Thymus (tissue), 11 donors: ENCODE results near the gene PARM1. TPM values are rescaled to one million over a fixed set of nuclear protein-coding genes. Genes with fewer than 3 reads are reported as not detected.

Source experiments
- DNase-seq, 9 donors: peaks; one replicate each; pipeline ENCODE4 v3.0.0-alpha.2; 2013; ENCODE audit warnings: low spot score in 9 of 9, low read depth in 6 of 9, missing footprints in 1 of 9
- H3K27ac ChIP-seq, 2 donors: one replicate each; pipeline ENCODE4 v1.5.1; 2013; ENCODE audit warnings: control low read depth in 1 of 2, low read depth in 1 of 2, low read length in 1 of 2, mild to moderate bottlenecking in 1 of 2, moderate library complexity in 1 of 2
- H3K27me3 ChIP-seq, 2 donors: one replicate each; pipeline ENCODE4 v1.5.1; 2013; ENCODE audit warnings: low read length in 1 of 2; ENCODE audit not compliant: control insufficient read depth in 2 of 2, insufficient read depth in 1 of 2
- H3K36me3 ChIP-seq, 2 donors: one replicate each; pipeline ENCODE4 v1.5.1; 2013; ENCODE audit warnings: low read length in 1 of 2, mild to moderate bottlenecking in 1 of 2, moderate library complexity in 1 of 2; ENCODE audit not compliant: control insufficient read depth in 2 of 2, insufficient read depth in 2 of 2
- H3K4me1 ChIP-seq, 2 donors: one replicate each; pipeline ENCODE4 v1.5.1; 2013; ENCODE audit warnings: low read length in 2 of 2; ENCODE audit not compliant: control insufficient read depth in 2 of 2, insufficient read depth in 2 of 2
- H3K4me3 ChIP-seq, 2 donors: one replicate each; pipeline ENCODE4 v1.5.1; 2013; ENCODE audit warnings: low read length in 2 of 2, control low read depth in 1 of 2, mild to moderate bottlenecking in 1 of 2
- H3K9me3 ChIP-seq, 2 donors: one replicate each; pipeline ENCODE4 v1.5.1; 2013; ENCODE audit warnings: low read length in 1 of 2, mild to moderate bottlenecking in 1 of 2; ENCODE audit not compliant: control insufficient read depth in 2 of 2, insufficient read depth in 1 of 2
- WGBS: extraction: QIAGEN DNeasy Blood & Tissue Kit; methylation state at CpG from one replicate; pipeline ENCODE4 v1.1.7; 2013; 5-methylcytosine and 5-hydroxymethylcytosine counted together
- polyA plus RNA-seq: library from polyadenylated mRNA; stranded (reverse); fragments of 200-250 nt; gene quantifications from one replicate; pipeline ENCODE4 v1.2.3, GENCODE V29; 2013
- total RNA-seq: library from RNA; stranded (reverse); fragments of 120-200 nt; gene quantifications from one replicate; pipeline ENCODE4 v1.2.4, GENCODE V29; 2013
- donor health status: healthy.

Gene PARM1
- total and polyA plus RNA-seq, 2 donors = 19.9 to 27.2 TPM

- no peaks in the 10 kb centered on the region for H3K9me3 ChIP-seq
- H3K4me3 ChIP-seq = no peak overlapping the region
- no peak for DNase-seq
- no peaks in the 10 kb centered on the region for H3K36me3 ChIP-seq
- WGBS = 95% methylated on average over 6 of the region's 6 CpGs
- H3K27me3 ChIP-seq = no peaks in the 10 kb centered on the region
- peaks cover 0 to 6% of the 10 kb centered on the region in 2 donors for H3K4me1 ChIP-seq
- no peak overlapping the region for H3K27ac ChIP-seq
These were observed 95.4 kb downstream of the PARM1 start for GRCh38 chr4:75028196-75028854.

- Histone ChIP-seq H3K27ac (no peak overlapping the region), H3K27me3 (no peaks in the 10 kb centered on the region), H3K9me3 (no peaks in the 10 kb centered on the region), H3K36me3 (no peaks in the 10 kb centered on the region), H3K4me1 (peaks cover 0 to 6% of the 10 kb centered on the region in 2 donors), H3K4me3 (no peak overlapping the region)
- no peak for DNase-seq
- WGBS = 86% methylated on average over 1 of the region's 1 CpG
These were observed 97.1 kb downstream of the PARM1 start for GRCh38 chr4:75030028-75030427.

- H3K27ac ChIP-seq = no peak overlapping the region
- peak in 1 of 9 donors; percentile 30 for DNase-seq
These were observed 97.8 kb downstream of the PARM1 start for GRCh38 chr4:75030649-75031235.

GRCh38 chr4:75031775-75032174 lies 98.9 kb downstream of the PARM1 start:
- no peaks in the 10 kb centered on the region for H3K27me3 ChIP-seq
- DNase-seq = no peak
- no peaks in the 10 kb centered on the region for H3K9me3 ChIP-seq
- H3K4me1 ChIP-seq = peaks cover 0 to 6% of the 10 kb centered on the region in 2 donors
- no peak overlapping the region for H3K4me3 ChIP-seq
- no peak overlapping the region for H3K27ac ChIP-seq
- 94% methylated on average over 1 of the region's 1 CpG for WGBS
- no peaks in the 10 kb centered on the region for H3K36me3 ChIP-seq

More at GRCh38 chr4:75030649-75031235, 97.8 kb downstream of the PARM1 start:
- Histone ChIP-seq H3K4me3 (no peak overlapping the region), H3K9me3 (no peaks in the 10 kb centered on the region), H3K36me3 (no peaks in the 10 kb centered on the region), H3K27me3 (no peaks in the 10 kb centered on the region), H3K4me1 (peaks cover 0 to 6% of the 10 kb centered on the region in 2 donors)
- 61% methylated on average over 3 of the region's 3 CpGs for WGBS

- Histone ChIP-seq H3K4me1 (peaks cover 0 to 6% of the 10 kb centered on the region in 2 donors), H3K36me3 (no peaks in the 10 kb centered on the region), H3K27me3 (no peaks in the 10 kb centered on the region), H3K4me3 (no peak overlapping the region), H3K27ac (no peak overlapping the region), H3K9me3 (no peaks in the 10 kb centered on the region)
- no peak for DNase-seq
- 92% methylated on average over 3 of the region's 3 CpGs for WGBS
These were observed 101.6 kb downstream of the PARM1 start for GRCh38 chr4:75034523-75034922.

- WGBS = 89% methylated on average over 5 of the region's 5 CpGs
These were observed 102.4 kb downstream of the PARM1 start for GRCh38 chr4:75035321-75035720.

GRCh38 chr4:75036046-75036830 lies 103.3 kb downstream of the PARM1 start:
- Histone ChIP-seq H3K4me1 (peaks cover 0 to 2% of the 10 kb centered on the region in 2 donors), H3K9me3 (no peaks in the 10 kb centered on the region), H3K36me3 (no peaks in the 10 kb centered on the region), H3K4me3 (no peak overlapping the region), H3K27me3 (no peaks in the 10 kb centered on the region), H3K27ac (no peak overlapping the region)
- peak in 1 of 9 donors; percentile 2 for DNase-seq
- 64% methylated on average over 3 of the region's 3 CpGs for whole genome bisulfite sequencing

More at GRCh38 chr4:75035321-75035720, 102.4 kb downstream of the PARM1 start:
- DNase-seq = no peak
- no peak overlapping the region for H3K27ac ChIP-seq
- H3K36me3 ChIP-seq = no peaks in the 10 kb centered on the region
- H3K4me3 ChIP-seq = no peak overlapping the region
- peaks cover 0 to 6% of the 10 kb centered on the region in 2 donors for H3K4me1 ChIP-seq
- no peaks in the 10 kb centered on the region for H3K9me3 ChIP-seq
- no peaks in the 10 kb centered on the region for H3K27me3 ChIP-seq

GRCh38 chr4:75037252-75037651 lies 104.3 kb downstream of the PARM1 start:
- Histone ChIP-seq H3K9me3 (no peaks in the 10 kb centered on the region), H3K36me3 (no peaks in the 10 kb centered on the region), H3K4me1 (no peaks in the 10 kb centered on the region), H3K27me3 (no peaks in the 10 kb centered on the region), H3K27ac (peak overlapping the region in 1 of 2 donors; percentile 21), H3K4me3 (no peak overlapping the region)
- DNase-seq = peak in 1 of 9 donors; percentile 12
- WGBS = 85% methylated on average over 1 of the region's 1 CpG

- Histone ChIP-seq H3K4me3 (no peak overlapping the region), H3K36me3 (no peaks in the 10 kb centered on the region), H3K27ac (no peak overlapping the region), H3K4me1 (no peaks in the 10 kb centered on the region), H3K9me3 (no peaks in the 10 kb centered on the region), H3K27me3 (no peaks in the 10 kb centered on the region)
- DNase-seq = no peak
- 98% methylated on average over 4 of the region's 4 CpGs for WGBS
These were observed 105.5 kb downstream of the PARM1 start for GRCh38 chr4:75038376-75038775.
